ENCODE data around the gene C2CD4D. TPM values are rescaled to one million over a fixed set of nuclear protein-coding genes. Genes with fewer than 3 reads are reported as not detected.

Gene C2CD4D
- total and polyA plus RNA-seq, 2 of the 13 experiments (the other 11 are each of a cell fraction or from before 2014, with no cell fraction given), result not detected

- TF ChIP-seq ARID4A (CRISPR knock-in tag; IDR thresholded peaks at IDR 0.05; ENCODE audit: borderline replicate concordance), result peak; percentile 86
- TF ChIP-seq ZNF839 (CRISPR knock-in tag; IDR thresholded peaks at IDR 0.05; ENCODE audit: borderline replicate concordance), result no peak; the same call in 1 of the 2 replicates
- TF ChIP-seq MNT (IDR thresholded peaks at IDR 0.05), result peak; percentile 54
- TF ChIP-seq HIVEP1 (CRISPR knock-in tag; IDR thresholded peaks at IDR 0.05), result no peak
- 0 out of 2 replicates have a peak, but pooled peaks have one; percentile 21 for TF ChIP-seq ZNF724P (CRISPR knock-in tag; IDR thresholded peaks at IDR 0.05; ENCODE audit: borderline replicate concordance)
- TF ChIP-seq ZNF558 (CRISPR knock-in tag; IDR thresholded peaks at IDR 0.05; ENCODE audit: borderline replicate concordance), result peak; percentile 87; the same call in 1 of the 2 replicates
- 0 out of 2 replicates have a peak, but pooled peaks have one; percentile 25 for TF ChIP-seq ZNF264 (CRISPR knock-in tag; IDR thresholded peaks at IDR 0.05)
- TF ChIP-seq ZNF101 (CRISPR knock-in tag; IDR thresholded peaks at IDR 0.05; ENCODE audit: borderline replicate concordance, low read depth), result no peak
- TF ChIP-seq TBL1XR1 (IDR thresholded peaks at IDR 0.05; ENCODE audit: borderline replicate concordance, low read length, partially characterized antibody), result no peak
- peak; percentile 54; the same call in 1 of the 2 replicates for TF ChIP-seq AKAP8 (CRISPR knock-in tag; IDR thresholded peaks at IDR 0.05)
- no peak for TF ChIP-seq HINFP (CRISPR knock-in tag; IDR thresholded peaks at IDR 0.05; ENCODE audit: low read depth)
- peak; percentile 26; the same call in 1 of the 2 replicates for TF ChIP-seq GATAD2A (CRISPR knock-in tag; IDR thresholded peaks at IDR 0.05)
- TF ChIP-seq NRL (CRISPR knock-in tag; IDR thresholded peaks at IDR 0.05; ENCODE audit: borderline replicate concordance), result peak; percentile 46; the same call in 1 of the 2 replicates
Observed at GRCh38 chr1:151790071-151790939, 49.3 kb downstream of the C2CD4D start, which contains the start of gene TDRKH (continued).

All from HepG2 (cell line).